ENCODE measurements around the gene UBE2S.

UBE2S gene

DNA sequence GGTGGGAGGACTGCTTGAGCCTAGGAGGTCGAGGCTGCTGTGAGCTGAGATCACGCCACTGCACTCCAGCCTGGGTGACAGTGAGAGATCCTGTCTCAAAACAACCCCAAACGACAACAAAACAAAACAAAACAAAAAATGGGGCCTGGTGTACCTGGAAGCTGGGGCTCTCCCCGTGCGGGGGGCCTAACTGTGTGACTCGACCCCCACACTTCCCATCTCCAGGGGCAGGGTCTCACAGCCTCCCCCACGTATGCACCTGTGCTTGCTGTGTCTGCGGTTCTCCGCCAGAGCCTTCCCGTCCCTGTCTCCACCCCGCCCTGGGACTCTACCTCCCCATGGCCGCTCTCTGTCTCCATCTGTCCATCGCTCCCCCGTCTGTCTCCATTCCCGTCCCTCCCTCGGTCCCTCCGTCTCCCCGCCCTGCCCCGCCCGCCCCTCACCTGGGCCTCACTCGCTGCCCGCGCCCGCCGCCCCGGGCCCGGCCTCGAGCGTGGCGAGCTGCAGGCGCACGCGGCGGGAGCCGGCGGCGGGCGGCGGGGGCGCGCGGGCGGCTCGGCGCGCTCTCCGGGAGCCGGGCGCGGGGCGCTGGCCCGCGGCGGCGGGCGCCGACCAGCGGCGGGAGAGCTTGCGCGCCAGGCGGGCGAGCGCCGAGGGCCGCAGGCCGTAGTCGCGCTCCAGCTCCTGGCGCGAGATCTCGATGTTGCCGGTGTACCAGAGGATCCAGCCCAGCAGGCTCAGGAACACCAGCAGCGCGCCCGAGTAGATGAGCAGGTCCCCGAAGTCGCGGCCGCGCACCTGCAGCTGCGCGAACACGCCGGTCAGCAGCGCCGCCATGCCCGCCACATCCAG, 24.1 kb downstream of the UBE2S start:
- peak; percentile 84 for DNase-seq (ENCODE audit: low spot score)

DNA sequence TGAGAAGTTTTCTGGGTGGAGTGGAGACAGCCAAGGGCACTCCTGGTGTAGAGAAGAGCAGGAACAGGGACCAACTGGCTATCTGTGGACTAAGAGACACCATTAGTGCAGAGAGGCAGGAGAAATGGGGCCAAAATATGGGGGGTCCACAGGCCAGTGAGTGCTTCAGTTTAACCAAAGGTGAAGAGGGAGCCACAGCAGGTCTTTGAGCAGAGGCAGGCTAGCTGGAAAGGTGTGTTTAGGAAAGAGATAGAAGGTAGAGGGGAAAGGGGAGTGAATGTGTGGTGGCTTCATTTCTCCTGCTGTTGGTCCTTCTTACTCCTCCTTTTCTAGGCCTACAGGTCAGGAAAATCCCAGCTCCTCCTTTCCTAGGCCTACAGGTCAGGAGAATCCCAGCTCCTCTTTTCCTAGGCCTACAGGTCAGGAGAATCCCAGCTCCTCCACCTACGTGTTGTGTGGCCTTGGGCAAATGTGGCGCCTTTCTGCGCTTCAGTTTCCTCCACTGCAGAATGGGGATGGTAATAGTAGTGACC, 25.0 kb downstream of the UBE2S start:
- no peak for DNase-seq (ENCODE audit: low spot score)

GRCh38 chr19:55382013-55382412, 25.6 kb downstream of the UBE2S start:
- DNase-seq (ENCODE audit: low spot score): no peak

GRCh38 chr19:55379174-55379573, 28.4 kb downstream of the UBE2S start:
- no peak for DNase-seq (ENCODE audit: low spot score)

DNA sequence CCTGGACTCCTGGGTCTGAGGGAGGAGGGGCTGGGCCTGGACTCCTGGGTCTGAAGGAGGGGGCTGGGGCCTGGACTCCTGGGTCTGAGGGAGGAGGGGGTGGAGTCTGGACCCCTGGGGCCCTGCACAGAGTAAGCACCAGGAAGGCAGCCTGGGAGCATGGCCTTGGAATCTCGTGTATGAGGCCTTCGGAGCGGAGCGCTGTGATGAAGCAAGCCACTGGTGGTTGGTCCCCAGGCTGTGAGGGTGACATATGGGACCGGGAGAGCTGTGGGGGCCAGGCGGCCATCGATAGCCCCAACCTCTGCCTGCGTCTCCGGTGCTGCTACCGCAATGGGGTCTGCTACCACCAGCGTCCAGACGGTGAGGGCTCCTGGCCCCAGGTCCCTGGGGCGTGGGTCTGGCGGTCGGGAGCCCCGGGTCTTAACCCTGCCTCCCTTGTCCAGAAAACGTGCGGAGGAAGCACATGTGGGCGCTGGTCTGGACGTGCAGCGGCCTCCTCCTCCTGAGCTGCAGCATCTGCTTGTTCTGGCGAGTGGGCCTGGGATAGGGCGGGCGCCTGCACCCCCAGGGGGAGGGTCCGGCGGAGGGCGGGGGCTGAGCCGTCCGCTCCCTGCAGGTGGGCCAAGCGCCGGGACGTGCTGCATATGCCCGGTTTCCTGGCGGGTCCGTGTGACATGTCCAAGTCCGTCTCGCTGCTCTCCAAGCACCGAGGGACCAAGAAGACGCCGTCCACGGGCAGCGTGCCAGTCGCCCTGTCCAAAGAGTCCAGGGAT, 30.0 kb downstream of the UBE2S start:
- DNase-seq (ENCODE audit: low spot score): no peak

DNA sequence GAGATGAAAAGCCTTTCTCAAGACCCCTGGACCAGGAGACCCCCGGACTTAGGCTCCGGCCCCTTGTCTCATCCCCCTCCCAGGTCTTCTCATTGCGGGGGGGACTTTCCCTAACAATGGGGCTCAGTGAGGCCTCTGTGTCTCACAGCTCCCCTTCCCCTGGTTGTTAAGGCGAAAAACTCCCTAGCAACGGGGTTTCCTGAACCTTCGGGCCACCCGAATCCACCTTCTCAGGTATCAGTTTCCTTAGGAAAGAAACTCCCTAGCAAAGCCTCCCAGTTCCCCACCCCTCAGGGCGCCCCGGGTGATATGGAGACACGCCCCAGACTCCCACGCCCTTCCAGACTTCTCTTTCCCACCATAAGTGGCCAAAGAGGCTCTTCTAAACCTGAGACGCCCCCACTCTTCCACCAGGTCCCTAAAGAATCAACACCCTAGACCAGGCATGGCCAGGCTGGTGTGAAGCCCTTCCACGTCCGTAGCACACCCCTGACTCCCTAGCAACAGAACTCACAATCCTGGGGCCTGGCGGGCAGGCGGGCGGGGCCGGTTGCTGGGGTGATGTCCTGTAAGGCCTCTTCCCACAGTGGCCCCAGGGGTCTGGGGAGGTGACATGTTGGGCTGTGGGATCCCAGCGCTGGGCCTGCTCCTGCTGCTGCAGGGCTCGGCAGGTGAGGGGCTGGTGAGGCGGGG, 31.2 kb downstream of the UBE2S start, which contains the start of gene TMEM190:
TSS of gene TMEM190 (plus strand) at position 586 of the 693 bp plus-strand sequence. CDS start at position 614, 28 bp downstream.
- no peak for DNase-seq (ENCODE audit: low spot score)

DNA sequence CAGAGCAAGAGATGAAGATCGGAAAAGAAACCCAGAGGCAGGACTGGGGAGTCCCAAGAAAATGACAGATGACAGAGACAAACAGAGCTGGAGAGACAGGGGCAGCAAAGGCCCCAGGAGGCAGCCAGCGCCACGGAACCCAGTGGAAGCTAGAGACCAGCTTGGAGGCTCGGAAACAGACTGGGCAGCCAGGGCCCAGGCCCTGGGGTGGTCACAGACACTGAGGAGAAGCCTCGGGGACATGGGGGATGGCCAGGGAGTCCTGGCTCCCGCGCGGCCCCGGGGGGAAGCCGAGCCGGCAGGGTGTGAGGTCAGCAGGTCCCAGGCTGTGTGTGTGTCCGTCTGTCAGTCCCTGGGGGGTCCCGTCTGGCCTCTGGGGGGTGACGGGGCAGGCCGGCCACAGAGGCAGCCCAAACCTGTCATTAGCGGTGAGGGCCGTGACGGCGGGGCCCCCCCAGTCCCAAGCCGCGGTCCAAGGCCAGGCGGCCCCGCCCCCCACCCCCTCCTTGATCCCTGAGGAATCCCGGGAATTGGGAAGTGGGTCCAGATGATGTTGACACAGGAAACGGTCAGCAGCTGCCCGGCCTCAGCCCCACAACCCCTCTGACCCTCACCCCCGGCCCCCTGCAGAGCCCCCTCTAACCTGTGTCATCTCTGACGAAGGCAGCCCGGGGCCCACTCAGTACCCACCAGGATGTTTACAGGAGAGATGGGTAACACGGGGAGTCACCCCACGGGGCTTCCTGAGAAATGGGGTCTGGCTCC, 33.4 kb downstream of the UBE2S start:
- peak; percentile 73 for DNase-seq (ENCODE audit: low spot score)

- no peak for DNase-seq (ENCODE audit: low spot score)
Measured at GRCh38 chr19:55373306-55373992, 34.1 kb downstream of the UBE2S start.

DNA sequence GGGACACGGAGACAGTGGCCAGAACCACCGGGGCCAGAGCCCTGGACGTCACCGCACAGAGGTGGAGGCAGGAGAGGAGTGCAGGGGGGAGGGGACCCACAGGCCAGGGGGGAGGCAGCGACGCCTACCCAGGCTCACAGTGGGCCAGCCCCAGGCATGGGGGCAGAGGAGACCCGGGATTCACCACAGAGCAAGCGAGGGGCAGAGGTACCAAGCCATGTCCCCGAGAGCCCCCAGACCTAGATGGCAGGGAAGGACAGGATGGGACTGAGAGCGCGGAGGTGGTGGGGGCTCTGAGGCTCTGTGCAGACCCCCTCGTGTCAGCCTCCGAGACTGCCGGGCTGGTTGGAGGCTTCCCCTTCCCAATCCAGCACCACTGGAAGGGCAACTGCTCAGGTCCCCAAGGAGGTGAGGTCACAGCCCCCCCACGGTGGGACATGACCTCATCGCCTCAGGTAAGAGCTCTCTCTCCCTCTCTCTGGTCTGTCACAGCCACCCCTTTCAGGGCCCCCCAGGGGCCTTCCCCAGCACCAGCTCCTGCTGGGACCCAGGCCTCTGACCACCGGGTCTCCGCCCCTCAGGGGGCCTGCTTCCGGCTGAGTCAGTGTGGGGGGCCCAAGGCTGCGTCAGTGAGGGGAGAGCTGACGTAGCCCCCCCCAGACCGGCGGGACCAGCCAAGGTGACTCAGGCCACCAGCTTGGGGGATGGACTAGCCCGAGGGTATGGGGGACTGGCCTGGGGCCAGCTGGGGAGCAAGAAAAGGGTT, 35.1 kb downstream of the UBE2S start:
- no peak for DNase-seq (ENCODE audit: low spot score)

- peak; percentile 84 for DNase-seq (ENCODE audit: low spot score)
Measured at GRCh38 chr19:55370305-55370988, 37.1 kb downstream of the UBE2S start, which contains the start of gene IL11. Gene IL11 (minus strand): TSS chr19:55370463. CDS start chr19:55370310, 153 bp downstream.

DNA sequence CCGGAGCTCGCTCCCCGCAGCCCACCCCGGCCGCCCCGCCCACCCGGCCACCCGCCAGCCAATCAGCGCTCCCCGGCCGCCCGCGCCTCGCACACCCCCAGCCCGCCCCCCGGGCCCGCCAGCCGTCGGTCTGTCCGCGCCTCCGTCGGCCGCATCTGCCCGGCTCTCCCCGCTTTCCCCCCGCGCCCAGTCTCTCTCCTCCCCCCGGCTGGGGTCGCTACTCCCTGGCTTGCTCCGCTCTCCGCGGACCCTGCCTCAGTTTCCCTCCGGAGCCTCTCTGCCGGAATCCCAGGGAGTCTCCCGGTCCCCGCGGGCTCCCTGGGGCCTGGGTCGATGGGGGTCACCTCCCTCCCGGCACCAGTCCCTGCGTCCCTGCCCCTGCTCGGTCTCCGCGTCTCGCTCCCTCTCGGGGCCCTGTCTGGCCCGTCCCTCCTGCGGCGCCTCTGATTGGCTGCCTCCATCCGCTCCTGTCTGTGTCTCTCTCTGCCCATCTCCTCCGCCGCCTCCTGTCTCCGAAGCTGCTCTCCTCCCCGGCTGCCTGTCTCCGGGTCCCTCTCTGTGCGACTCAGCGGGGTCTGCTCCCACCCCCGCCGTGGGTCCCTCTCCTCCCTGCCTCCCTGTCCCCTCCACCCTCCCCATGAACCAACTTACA, 37.8 kb downstream of the UBE2S start:
- DNase-seq (ENCODE audit: low spot score): peak; percentile 95

- peak; percentile 95 for DNase-seq (ENCODE audit: low spot score)
Measured at GRCh38 chr19:55368701-55369563, 38.7 kb downstream of the UBE2S start.

- no peak for DNase-seq (ENCODE audit: low spot score)
Measured at GRCh38 chr19:55368106-55368505, 39.5 kb downstream of the UBE2S start.

- no peak for DNase-seq (ENCODE audit: low spot score)
Measured at GRCh38 chr19:55366790-55367189, 40.8 kb downstream of the UBE2S start.

DNA sequence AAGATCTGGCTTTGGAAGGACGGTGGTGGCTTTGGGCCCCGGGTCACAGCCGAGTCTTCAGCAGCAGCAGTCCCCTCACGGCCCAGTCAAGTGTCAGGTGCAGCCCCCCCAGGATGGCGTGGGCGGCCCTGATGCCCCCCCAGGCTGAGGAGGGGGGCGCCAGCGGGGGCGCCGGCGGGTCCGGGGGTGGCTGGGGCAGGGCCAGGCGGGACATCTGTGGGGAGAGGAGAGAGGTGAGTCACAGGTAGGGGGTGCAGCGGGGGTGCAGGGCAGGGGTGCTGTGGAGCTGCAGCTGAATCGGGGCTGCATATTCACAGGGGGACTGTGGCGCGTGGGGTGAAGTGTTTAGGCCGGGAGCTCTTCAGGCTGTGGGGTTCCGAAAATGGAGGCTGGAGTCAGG, 41.6 kb downstream of the UBE2S start:
- no peak for DNase-seq (ENCODE audit: low spot score)

DNA sequence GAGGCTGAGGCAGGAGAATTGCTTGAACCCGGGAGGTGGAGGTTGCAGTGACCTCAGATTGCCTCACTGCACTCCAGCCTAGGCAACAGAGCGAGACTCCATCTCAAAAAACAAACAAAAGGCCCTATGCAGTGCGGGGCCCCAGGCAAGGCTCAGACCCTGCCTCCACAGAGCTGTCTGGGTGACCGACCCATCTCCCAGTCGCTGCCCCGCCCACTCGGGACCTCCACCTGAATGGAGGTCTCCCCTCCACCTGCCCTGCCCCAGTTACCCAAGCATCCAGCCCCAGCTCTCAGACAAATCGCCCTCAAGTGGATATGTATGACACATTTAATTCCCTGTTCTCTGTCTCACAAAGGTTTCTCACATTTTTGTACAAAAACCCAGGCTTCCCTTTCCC, 42.3 kb downstream of the UBE2S start:
- no peak for DNase-seq (ENCODE audit: low spot score)

- DNase-seq (ENCODE audit: low spot score): no peak
Measured at GRCh38 chr19:55362990-55363716, 44.4 kb downstream of the UBE2S start, which contains the start of gene GARIN5B. Gene GARIN5B (minus strand): TSS chr19:55363260. CDS start chr19:55363066, 194 bp downstream.

Measured in GM03348 (cell line).